HepG2 (cell line): Measurements from ENCODE around the gene VAV2. TPM values are rescaled to one million over a fixed set of nuclear protein-coding genes. Genes with fewer than 3 reads are reported as not detected.

ENCODE experiments used
- ATAC-seq: fragments of 200-7000 bp; cut with Tn5 transposase; 3 replicates; pipeline ENCODE4 v1.9.1; 2020; ENCODE audit warnings: mild to moderate bottlenecking, moderate library complexity
- BruUV-seq: library from RNA; stranded (reverse); fragments of 400-500 nt; replicated peaks from 2 replicates; lab custom pipeline; 2021; lab: Mats Ljungman, UMichigan
- CTCF ChIA-PET: fragments of 300-600 bp; formaldehyde crosslinking; extraction: SDS; loops from one replicate; lab custom pipeline; 2021; ENCODE audit warnings: low total read pairs, inconsistent platforms, low intra/inter-chr PET ratio; lab: Yijun Ruan, JAX
- POLR2A ChIA-PET: fragments of 350-600 bp; sonication (Branson Sonifier 250); formaldehyde crosslinking; loops from one replicate; lab custom pipeline; 2020; ENCODE audit warnings: antibody characterized with exemption, inconsistent platforms; lab: Yijun Ruan, JAX
- DNase-seq: peaks from one replicate; pipeline ENCODE4 v3.0.0-alpha.2; 2015; ENCODE audit warnings: low spot score
- FAIRE-seq: peaks from 3 replicates; lab custom pipeline; 2011; peaks lifted over from hg19 to GRCh38; lab: Jason Lieb, UNC
- H2AFZ ChIP-seq: one replicate; pipeline ENCODE4 v1.6.1; 2011; ENCODE audit warnings: low read length, inconsistent platforms
- H3K27ac ChIP-seq: fragments of 300-600 bp; 3 replicates; pipeline ENCODE4 v1.8.0; 2011; ENCODE audit warnings: mixed run types, mild to moderate bottlenecking, mixed read lengths, low read length, inconsistent platforms; ENCODE audit not compliant: insufficient read depth; ENCODE audit errors: extremely low read length
- H3K27me3 ChIP-seq, 2 experiments: fragments of 200-600 bp in 1 of 2; 2 replicates in 1 of 2; 3 replicates in 1 of 2; pipeline versions ENCODE4 v1.6.0 to v1.8.0; 2011; ENCODE audit warnings: low read length in 2 of 2, mild to moderate bottlenecking in 2 of 2, moderate library complexity in 2 of 2, inconsistent platforms in 1 of 2; ENCODE audit not compliant: insufficient read depth in 2 of 2, control insufficient read depth in 1 of 2
- H3K36me3 ChIP-seq, 2 experiments: fragments of 200-600 bp in 1 of 2; replicated peaks in 1 of 2; 2 replicates in 1 of 2; 3 replicates in 1 of 2; pipeline versions ENCODE4 v1.5.1 to v1.8.0; 2011; ENCODE audit warnings: low read length in 2 of 2, inconsistent platforms in 1 of 2; ENCODE audit not compliant: insufficient read depth in 2 of 2, control insufficient read depth in 1 of 2
- H3K4me1 ChIP-seq: 2 replicates; pipeline ENCODE4 v1.5.1; 2012; ENCODE audit warnings: low read length, inconsistent platforms; ENCODE audit not compliant: insufficient read depth
- H3K4me2 ChIP-seq: 2 replicates; pipeline ENCODE4 v1.6.0; 2011; ENCODE audit warnings: low read depth, low read length, inconsistent platforms
- H3K4me3 ChIP-seq, 3 experiments: fragments of 200-600 bp in 1 of 3; sonication (generic), shearing (Covaris generic) in 1 of 3; replicated peaks in 1 of 3; 2 replicates each; pipeline ENCODE4 v1.5.1; 2011 to 2016; ENCODE audit warnings: low read length in 3 of 3, inconsistent platforms in 2 of 3, low read depth in 2 of 3, mild to moderate bottlenecking in 2 of 3, control low read depth in 1 of 3, mixed read lengths in 1 of 3; ENCODE audit not compliant: insufficient read depth in 1 of 3
- H3K79me2 ChIP-seq: one replicate; pipeline ENCODE4 v1.6.1; 2011; ENCODE audit warnings: low read length, inconsistent platforms; ENCODE audit not compliant: insufficient read depth
- H3K9ac ChIP-seq: 2 replicates; pipeline ENCODE4 v1.6.0; 2011; ENCODE audit warnings: mild to moderate bottlenecking, low read depth, low read length, inconsistent platforms; ENCODE audit not compliant: insufficient read depth
- H3K9me3 ChIP-seq: 2 replicates; pipeline ENCODE4 v1.5.1; 2012; ENCODE audit warnings: mild to moderate bottlenecking, low read length
- H4K20me1 ChIP-seq: 2 replicates; pipeline ENCODE4 v1.6.0; 2011; ENCODE audit warnings: inconsistent platforms, mild to moderate bottlenecking, low read length, moderate library complexity; ENCODE audit not compliant: insufficient read depth
- LCORL ChIP-seq, 2 experiments: fragments of 450-650 bp in 1 of 2; sonication (generic) in 1 of 2; formaldehyde crosslinking in 1 of 2; IDR thresholded peaks; 2 replicates each; pipeline versions ENCODE4 v1.5.0 to v1.6.1; 2017 to 2020; ENCODE audit warnings: antibody characterized with exemption in 1 of 2, missing genetic modification reagents in 1 of 2
- NFE2L2 ChIP-seq: fragments of 150-350 bp; IDR thresholded peaks from 2 replicates; pipeline ENCODE4 v1.6.1; 2014; ENCODE audit warnings: low read length
- TP53 ChIP-seq: sonication (generic); formaldehyde crosslinking; conservative IDR thresholded peaks from 2 replicates; pipeline ENCODE4 v1.4.0; 2020; ENCODE audit warnings: missing genetic modification reagents
- ZNF749 ChIP-seq: sonication (generic); formaldehyde crosslinking; IDR thresholded peaks from 2 replicates; pipeline ENCODE4 v1.8.0; 2022; ENCODE audit warnings: mild to moderate bottlenecking, missing genetic modification reagents, moderate library complexity, borderline replicate concordance
- WGBS: methylation state at CpG from one replicate; pipeline ENCODE4 v1.1.6; 2017; ENCODE audit warnings: low lambda C conversion rate; 5-methylcytosine and 5-hydroxymethylcytosine counted together
- in situ Hi-C: cut with HindIII; loops from 2 replicates; pipeline ENCODE4 v1.10.0; 2017; ENCODE audit warnings: low pct_unique_long_range_greater_than_20kb; ENCODE audit not compliant: extremely low pct_ligation_motif_present
- intact Hi-C: fragments of 100-400 bp; cut with micrococcal nuclease; formaldehyde crosslinking; loops from one replicate; pipeline ENCODE4 v1.10.0; 2022; ENCODE audit not compliant: unreplicated experiment
- polyA plus RNA-seq, 8 experiments: library from polyadenylated mRNA; depleted of rRNA in 3 of 8; stranded (reverse) in 7 of 8; unstranded in 1 of 8; fragments of >200 nt; fragmentation: Illumina TruSeq in 4 of 8; extraction: Trizol in 4 of 8; gene quantifications; 2 replicates each; pipeline versions ENCODE4 v1.2.1 to v1.2.3, GENCODE V29; 2011 to 2016; ENCODE audit warnings: low read depth in 4 of 8, missing spikeins in 1 of 8, mixed read lengths in 1 of 8; ENCODE audit not compliant: insufficient read depth in 1 of 8
- total RNA-seq, 5 experiments: library from RNA; depleted of rRNA; stranded (reverse); fragments of >200 nt; fragmentation: Illumina TruSeq; extraction: Trizol; gene quantifications; 2 replicates each; pipeline ENCODE4 v1.2.3, GENCODE V29; 2016; ENCODE audit warnings: low read depth in 1 of 5
- TF ChIP-seq, protein P1 (sequence below): sonication (generic); formaldehyde crosslinking; IDR thresholded peaks from 2 replicates; pipeline ENCODE4 v1.4.0; 2020; ENCODE audit warnings: mild to moderate bottlenecking, missing genetic modification reagents

Gene VAV2
- total and polyA plus RNA-seq, 2 of the 13 experiments (the other 11 are each of a cell fraction or from before 2014, with no cell fraction given), result 22.5 to 22.9 TPM

DNA sequence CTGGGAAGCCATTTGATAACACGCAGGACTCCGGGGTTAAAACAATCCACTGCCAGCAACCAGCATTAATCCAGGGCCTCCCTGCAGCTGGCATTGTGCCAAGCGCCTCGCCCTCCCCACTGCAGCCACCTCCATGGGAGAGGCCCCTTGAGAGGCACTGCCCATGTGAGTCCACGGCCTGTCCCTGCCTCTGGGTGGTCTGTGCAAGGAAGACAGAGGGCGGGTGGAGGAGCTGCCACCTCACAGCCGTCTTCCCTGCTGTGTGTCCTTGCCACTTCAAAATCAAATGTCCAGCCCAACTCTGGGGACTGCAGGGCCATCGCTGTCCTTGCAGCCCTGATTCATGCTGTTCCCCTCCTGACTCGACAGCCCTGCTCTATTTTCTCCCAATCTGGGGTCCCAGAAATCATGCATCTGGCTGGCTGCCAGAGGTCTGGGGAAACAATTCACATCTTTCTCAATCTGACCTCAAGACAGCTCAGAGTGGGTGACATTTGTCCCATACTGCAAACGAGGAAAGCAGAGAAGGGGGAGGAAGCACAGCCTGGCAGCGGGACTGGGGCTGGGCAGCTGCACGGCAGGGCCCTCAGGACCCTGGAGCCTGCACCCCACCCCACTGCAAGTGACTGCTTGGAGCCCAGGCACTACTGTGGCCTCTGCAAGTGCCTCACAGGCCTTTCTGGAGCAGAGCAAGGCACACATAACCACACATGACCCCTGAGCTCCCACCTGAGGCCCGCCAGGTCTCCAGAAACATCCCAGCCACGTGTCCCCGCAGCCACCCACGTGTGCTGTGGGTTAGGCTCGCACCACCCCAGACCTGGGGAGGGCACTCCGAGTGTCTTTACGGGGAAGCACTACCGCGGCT is 48.9 kb upstream of the VAV2 start:
- Histone ChIP-seq H4K20me1 (no peaks in the 10 kb centered on the region), H3K27me3 (no peaks in the 10 kb centered on the region), H3K9ac (no peak overlapping the region), H3K27ac (no peak overlapping the region), H3K4me2 (no peak overlapping the region), H3K36me3 (peaks cover 31 to 54% of the 10 kb centered on the region in 2 experiments; a peak in 4 of 5 replicates), H3K9me3 (no peaks in the 10 kb centered on the region), H2AFZ (no peak overlapping the region), H3K4me1 (peaks cover 14% of the 10 kb centered on the region), H3K4me3 (no peak overlapping the region), H3K79me2 (no peaks in the 10 kb centered on the region)
- ChIA-PET CTCF (no interaction called here), POLR2A (no interaction called here)
- intact Hi-C loops (no loop called here), in situ Hi-C loops (no loop called here)
- no peak for ATAC-seq
- no peak for FAIRE-seq
- BruUV-seq, result no TSS peak
- WGBS, result 91% methylated on average over 8 of the region's 21 CpGs
- no peak for DNase-seq
- no peak for TF ChIP-seq NFE2L2
- peak; percentile 88 for TF ChIP-seq LCORL (IDR thresholded peaks at IDR 0.05)
- TF ChIP-seq LCORL (CRISPR knock-in tag; IDR thresholded peaks at IDR 0.05), result no peak

DNA sequence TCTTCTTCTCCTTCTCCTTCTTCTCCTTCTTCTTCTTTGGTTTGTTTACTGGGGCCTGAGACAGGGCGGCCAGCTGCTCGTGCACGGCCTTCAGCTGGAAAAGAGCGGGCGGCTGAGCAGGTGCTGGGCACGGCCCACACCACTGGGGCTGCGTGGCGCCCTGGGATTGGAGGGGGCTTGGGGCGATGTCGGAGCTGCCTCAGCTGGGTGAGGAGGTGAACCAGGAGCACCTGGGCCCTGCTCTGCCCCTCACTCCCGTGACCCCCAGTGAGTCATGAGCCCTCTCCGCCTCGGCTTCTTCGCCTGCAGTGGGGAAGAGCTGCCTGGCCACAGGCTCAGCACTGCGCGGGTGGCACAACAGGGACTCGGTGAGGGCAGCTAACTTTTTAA is 48.0 kb upstream of the VAV2 start:
- H3K27ac ChIP-seq, result no peak overlapping the region
- H3K27me3 ChIP-seq, result no peaks in the 10 kb centered on the region
- no peak overlapping the region for H3K9ac ChIP-seq
- no peak overlapping the region for H3K4me2 ChIP-seq
- no peak for FAIRE-seq
- no peak for ATAC-seq
- CTCF ChIA-PET, result no interaction called here
- no TSS peak for BruUV-seq
- no peak overlapping the region for H2AFZ ChIP-seq
- 98% methylated on average over 17 of the region's 17 CpGs for WGBS
- H3K36me3 ChIP-seq, result peaks cover 34 to 54% of the 10 kb centered on the region in 2 experiments
- intact Hi-C loops, result no loop called here
- no peaks in the 10 kb centered on the region for H3K79me2 ChIP-seq
- DNase-seq, result no peak
- no peaks in the 10 kb centered on the region for H4K20me1 ChIP-seq
- TF ChIP-seq ZNF749 (no peak), TP53 (CRISPR knock-in tag) (no peak)
- TF ChIP-seq, protein P1, sequence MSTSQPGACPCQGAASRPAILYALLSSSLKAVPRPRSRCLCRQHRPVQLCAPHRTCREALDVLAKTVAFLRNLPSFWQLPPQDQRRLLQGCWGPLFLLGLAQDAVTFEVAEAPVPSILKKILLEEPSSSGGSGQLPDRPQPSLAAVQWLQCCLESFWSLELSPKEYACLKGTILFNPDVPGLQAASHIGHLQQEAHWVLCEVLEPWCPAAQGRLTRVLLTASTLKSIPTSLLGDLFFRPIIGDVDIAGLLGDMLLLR (CRISPR knock-in tag), result no peak
- TF ChIP-seq, all 625 proteins: peak for 0
- POLR2A ChIA-PET, result no interaction called here
- Histone ChIP-seq H3K4me1 (peaks cover 14% of the 10 kb centered on the region), H3K9me3 (no peaks in the 10 kb centered on the region), H3K4me3 (no peak overlapping the region)
- in situ Hi-C loops, result no loop called here
